ENCODE measurements around the gene DPF3. TPM values are rescaled to one million over a fixed set of nuclear protein-coding genes. Genes with fewer than 3 reads are reported as not detected.

The DPF3 gene
- total RNA-seq, 2 experiments from 2014 or later = 0.27 to 0.31 TPM

GRCh38 chr14:72614891-72615415, 278.9 kb downstream of the DPF3 start:
- Mint-ChIP-seq H3K27ac (no peak overlapping the region), H3K9me3 (no peaks in the 10 kb centered on the region), H3K4me1 (ENCODE audit: low read depth) (no peaks in the 10 kb centered on the region), H3K4me3 (no peak overlapping the region), H3K27me3 (no peaks in the 10 kb centered on the region), H3K36me3 (ENCODE audit: low read depth) (no peaks in the 10 kb centered on the region)
- Histone ChIP-seq H3K36me3 (ENCODE audit: insufficient read depth, low read length) (no peaks in the 10 kb centered on the region), H3K27me3 (ENCODE audit: control insufficient read depth in 1 of 2, insufficient read depth in 2 of 2, low read length in 2 of 2) (no peaks in the 10 kb centered on the region), H3K4me1 (ENCODE audit: insufficient read depth, low read length) (no peaks in the 10 kb centered on the region), H3K27ac (ENCODE audit: low read depth in 1 of 2, low read length in 2 of 2) (no peak overlapping the region), H3K4me3 (ENCODE audit: low read length) (no peak overlapping the region), H3K9me3 (ENCODE audit: control insufficient read depth in 1 of 2, insufficient read depth in 1 of 2, low read length in 2 of 2) (peaks cover 0 to 6% of the 10 kb centered on the region in 2 experiments)
- CTCF ChIA-PET = no interaction called here
- POLR2A ChIA-PET = no interaction called here
- intact Hi-C loops (cut with DNase I, micrococcal nuclease) = no loop called here
- no peak for TF ChIP-seq CTCF (IDR thresholded peaks at IDR 0.05)
- DNase-seq = no peak
- no peak for ATAC-seq (ENCODE audit: poor library complexity)

GRCh38 chr14:72614365-72614764, 279.5 kb downstream of the DPF3 start:
- POLR2A ChIA-PET = no interaction called here
- H3K4me3 Mint-ChIP-seq = no peak overlapping the region
- TF ChIP-seq CTCF (IDR thresholded peaks at IDR 0.05) = no peak
- H3K4me3 ChIP-seq (ENCODE audit: low read length) = no peak overlapping the region
- no peak overlapping the region for H3K27ac ChIP-seq (ENCODE audit: low read depth in 1 of 2, low read length in 2 of 2)
- no peaks in the 10 kb centered on the region for H3K4me1 Mint-ChIP-seq (ENCODE audit: low read depth)
- H3K4me1 ChIP-seq (ENCODE audit: insufficient read depth, low read length) = no peaks in the 10 kb centered on the region
- CTCF ChIA-PET = no interaction called here
- intact Hi-C loops (cut with DNase I, micrococcal nuclease) = no loop called here
- DNase-seq = no peak
- no peak for ATAC-seq (ENCODE audit: poor library complexity)
- no peaks in the 10 kb centered on the region for H3K27me3 ChIP-seq (ENCODE audit: control insufficient read depth in 1 of 2, insufficient read depth in 2 of 2, low read length in 2 of 2)
- no peaks in the 10 kb centered on the region for H3K27me3 Mint-ChIP-seq
- H3K9me3 ChIP-seq (ENCODE audit: control insufficient read depth in 1 of 2, insufficient read depth in 1 of 2, low read length in 2 of 2) = peaks cover 0 to 6% of the 10 kb centered on the region in 2 experiments
- H3K36me3 Mint-ChIP-seq (ENCODE audit: low read depth) = no peaks in the 10 kb centered on the region
- H3K9me3 Mint-ChIP-seq = no peaks in the 10 kb centered on the region
- no peaks in the 10 kb centered on the region for H3K36me3 ChIP-seq (ENCODE audit: insufficient read depth, low read length)
- no peak overlapping the region for H3K27ac Mint-ChIP-seq

GRCh38 chr14:72613975-72614319, 280.0 kb downstream of the DPF3 start:
- H3K4me3 Mint-ChIP-seq = no peak overlapping the region
- ChIA-PET POLR2A (no interaction called here), CTCF (no interaction called here)

More at GRCh38 chr14:72613975-72614319, 280.0 kb downstream of the DPF3 start:
- H3K4me1 ChIP-seq (ENCODE audit: insufficient read depth, low read length) = no peaks in the 10 kb centered on the region
- TF ChIP-seq CTCF (IDR thresholded peaks at IDR 0.05) = no peak
- intact Hi-C loops (cut with DNase I, micrococcal nuclease) = no loop called here
- peaks cover 0 to 6% of the 10 kb centered on the region in 2 experiments for H3K9me3 ChIP-seq (ENCODE audit: control insufficient read depth in 1 of 2, insufficient read depth in 1 of 2, low read length in 2 of 2)
- no peaks in the 10 kb centered on the region for H3K36me3 Mint-ChIP-seq (ENCODE audit: low read depth)
- H3K27ac ChIP-seq (ENCODE audit: low read depth in 1 of 2, low read length in 2 of 2) = no peak overlapping the region
- no peak for ATAC-seq (ENCODE audit: poor library complexity)
- H3K27me3 Mint-ChIP-seq = no peaks in the 10 kb centered on the region
- H3K9me3 Mint-ChIP-seq = no peaks in the 10 kb centered on the region
- no peak for DNase-seq
- H3K36me3 ChIP-seq (ENCODE audit: insufficient read depth, low read length) = no peaks in the 10 kb centered on the region
- H3K27ac Mint-ChIP-seq = no peak overlapping the region
- H3K4me3 ChIP-seq (ENCODE audit: low read length) = no peak overlapping the region
- H3K4me1 Mint-ChIP-seq (ENCODE audit: low read depth) = no peaks in the 10 kb centered on the region
- no peaks in the 10 kb centered on the region for H3K27me3 ChIP-seq (ENCODE audit: control insufficient read depth in 1 of 2, insufficient read depth in 2 of 2, low read length in 2 of 2)
